Gastrocnemius medialis (tissue), 4 donors: ENCODE results near the gene EP400. TPM values are rescaled to one million over a fixed set of nuclear protein-coding genes. Genes with fewer than 3 reads are reported as not detected.

ENCODE experiments used
- ATAC-seq, 2 donors: fragments of 150-250 bp; one replicate each; pipeline ENCODE4 v1.9.1; 2016
- DNase-seq, 2 donors: peaks; one replicate each; pipeline ENCODE4 v3.0.0-alpha.2; 2019
- H3K27ac ChIP-seq, 4 donors: fragments of 200-600 bp; sonication (generic); 1 replicate in 1 of 4; 2 replicates in 3 of 4; pipeline ENCODE4 v1.5.1; 2016 to 2018; ENCODE audit warnings: mild to moderate bottlenecking in 2 of 4, moderate library complexity in 1 of 4
- H3K27me3 ChIP-seq, 3 donors: fragments of 200-600 bp; sonication (generic) in 2 of 3; 1 replicate in 1 of 3; 2 replicates in 2 of 3; pipeline versions ENCODE4 v1.5.1 to v1.6.0; 2016 to 2019; ENCODE audit warnings: mild to moderate bottlenecking in 1 of 3, moderate library complexity in 1 of 3
- H3K36me3 ChIP-seq, 2 donors: fragments of 200-600 bp; sonication (generic) in 1 of 2; one replicate each; pipeline ENCODE4 v1.5.1; 2017 to 2018
- H3K4me1 ChIP-seq, 2 donors: fragments of 200-600 bp; sonication (generic) in 1 of 2; one replicate each; pipeline ENCODE4 v1.5.1; 2016 to 2017; ENCODE audit warnings: mild to moderate bottlenecking in 2 of 2
- H3K4me3 ChIP-seq, 4 donors: fragments of 200-600 bp; sonication (generic) in 3 of 4; 1 replicate in 1 of 4; 2 replicates in 3 of 4; pipeline ENCODE4 v1.5.1; 2016 to 2019; ENCODE audit warnings: mild to moderate bottlenecking in 2 of 4
- H3K9me3 ChIP-seq, 3 donors: fragments of 200-600 bp; sonication (generic) in 2 of 3; 1 replicate in 1 of 3; 2 replicates in 2 of 3; pipeline ENCODE4 v1.5.1; 2016 to 2019
- POLR2A ChIP-seq, 2 donors: fragments of 450-650 bp; IDR thresholded peaks; one replicate each; pipeline ENCODE4 v1.6.1; 2017; ENCODE audit warnings: antibody characterized with exemption in 2 of 2, mild to moderate bottlenecking in 2 of 2, moderate library complexity in 2 of 2
- in situ Hi-C, 4 donors: fragments of 200-750 bp; cut with MboI; loops; one replicate each; pipeline versions ENCODE4 v1.15.0 to v1.8.0; 2017; ENCODE audit warnings: low sequenced_read_pairs in 4 of 4
- intact Hi-C: fragments of 100-400 bp; cut with DNase I; formaldehyde crosslinking; loops from one replicate; pipeline ENCODE4 v1.15.1; 2023; ENCODE audit warnings: low total_unique reads
- total RNA-seq, 4 donors: library from RNA; depleted of rRNA; stranded (reverse); fragments of >200 nt; gene quantifications; one replicate each; pipeline versions ENCODE4 v1.1.0 to v1.2.3, GENCODE V29; 2016
- TF ChIP-seq, protein P1 (sequence below), 5 experiments: fragments of 450-650 bp in 3 of 5; fragments of 200-600 bp in 2 of 5; sonication (generic) in 2 of 5; IDR thresholded peaks in 4 of 5; conservative IDR thresholded peaks in 1 of 5; 1 replicate in 4 of 5; 2 replicates in 1 of 5; pipeline ENCODE4 v1.5.1; 2016 to 2019; ENCODE audit warnings: antibody characterized with exemption in 5 of 5, mild to moderate bottlenecking in 3 of 5, moderate library complexity in 3 of 5

EP400 gene
- total RNA-seq, 4 donors from 2014 or later = 11.9 to 17.4 (median 15.0) TPM

DNA sequence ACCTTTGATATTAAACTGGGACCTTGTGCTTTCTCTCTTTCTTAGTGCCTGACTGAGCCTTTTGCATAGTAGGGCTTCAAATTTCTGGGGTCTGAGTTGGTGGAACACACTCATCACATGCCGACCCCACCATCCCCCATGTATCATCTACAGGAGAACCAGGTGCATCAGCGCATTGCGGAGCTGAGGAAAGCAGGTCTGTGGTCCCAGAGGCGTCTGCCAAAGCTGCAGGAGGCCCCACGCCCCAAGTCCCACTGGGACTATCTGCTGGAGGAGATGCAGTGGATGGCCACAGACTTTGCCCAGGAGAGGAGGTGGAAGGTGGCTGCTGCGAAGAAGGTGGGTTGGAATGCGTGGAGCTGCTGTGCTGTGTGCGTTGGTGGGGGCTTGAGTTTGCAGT, 37.8 kb downstream of the EP400 start:
- no peak for ATAC-seq
- Histone ChIP-seq H3K4me3 (no peak overlapping the region), H3K36me3 (peaks cover 0 to 76% of the 10 kb centered on the region in 2 donors), H3K27ac (no peak overlapping the region), H3K9me3 (no peaks in the 10 kb centered on the region), H3K4me1 (no peaks in the 10 kb centered on the region), H3K27me3 (no peaks in the 10 kb centered on the region)
- no peak for DNase-seq
- intact Hi-C loops = no loop called here
- in situ Hi-C loops = loop anchor here in 1 of 4 donors (25.0 kb wide), 1 partner anchor 875 kb away; no protein-coding TSS in a partner anchor
- no peak for TF ChIP-seq POLR2A (IDR thresholded peaks at IDR 0.05)
- TF ChIP-seq, protein P1, sequence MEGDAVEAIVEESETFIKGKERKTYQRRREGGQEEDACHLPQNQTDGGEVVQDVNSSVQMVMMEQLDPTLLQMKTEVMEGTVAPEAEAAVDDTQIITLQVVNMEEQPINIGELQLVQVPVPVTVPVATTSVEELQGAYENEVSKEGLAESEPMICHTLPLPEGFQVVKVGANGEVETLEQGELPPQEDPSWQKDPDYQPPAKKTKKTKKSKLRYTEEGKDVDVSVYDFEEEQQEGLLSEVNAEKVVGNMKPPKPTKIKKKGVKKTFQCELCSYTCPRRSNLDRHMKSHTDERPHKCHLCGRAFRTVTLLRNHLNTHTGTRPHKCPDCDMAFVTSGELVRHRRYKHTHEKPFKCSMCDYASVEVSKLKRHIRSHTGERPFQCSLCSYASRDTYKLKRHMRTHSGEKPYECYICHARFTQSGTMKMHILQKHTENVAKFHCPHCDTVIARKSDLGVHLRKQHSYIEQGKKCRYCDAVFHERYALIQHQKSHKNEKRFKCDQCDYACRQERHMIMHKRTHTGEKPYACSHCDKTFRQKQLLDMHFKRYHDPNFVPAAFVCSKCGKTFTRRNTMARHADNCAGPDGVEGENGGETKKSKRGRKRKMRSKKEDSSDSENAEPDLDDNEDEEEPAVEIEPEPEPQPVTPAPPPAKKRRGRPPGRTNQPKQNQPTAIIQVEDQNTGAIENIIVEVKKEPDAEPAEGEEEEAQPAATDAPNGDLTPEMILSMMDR (IDR thresholded peaks at IDR 0.05 in 4 of 5, conservative IDR thresholded peaks at IDR 0.05 in 1 of 5) = no peak

GRCh38 chr12:131988054-131988796, 38.5 kb downstream of the EP400 start:
- Histone ChIP-seq H3K4me3 (no peak overlapping the region), H3K36me3 (peaks cover 0 to 76% of the 10 kb centered on the region in 2 donors), H3K9me3 (no peaks in the 10 kb centered on the region), H3K27me3 (no peaks in the 10 kb centered on the region), H3K27ac (no peak overlapping the region), H3K4me1 (no peaks in the 10 kb centered on the region)
- in situ Hi-C loops = loop anchor here in 1 of 4 donors (25.0 kb wide), 1 partner anchor 876 kb away; no protein-coding TSS in a partner anchor
- intact Hi-C loops = no loop called here
- DNase-seq (no peak), ATAC-seq (no peak)
- no peak for TF ChIP-seq POLR2A (IDR thresholded peaks at IDR 0.05)
- TF ChIP-seq, protein P1 (IDR thresholded peaks at IDR 0.05 in 4 of 5, conservative IDR thresholded peaks at IDR 0.05 in 1 of 5) = no peak

DNA sequence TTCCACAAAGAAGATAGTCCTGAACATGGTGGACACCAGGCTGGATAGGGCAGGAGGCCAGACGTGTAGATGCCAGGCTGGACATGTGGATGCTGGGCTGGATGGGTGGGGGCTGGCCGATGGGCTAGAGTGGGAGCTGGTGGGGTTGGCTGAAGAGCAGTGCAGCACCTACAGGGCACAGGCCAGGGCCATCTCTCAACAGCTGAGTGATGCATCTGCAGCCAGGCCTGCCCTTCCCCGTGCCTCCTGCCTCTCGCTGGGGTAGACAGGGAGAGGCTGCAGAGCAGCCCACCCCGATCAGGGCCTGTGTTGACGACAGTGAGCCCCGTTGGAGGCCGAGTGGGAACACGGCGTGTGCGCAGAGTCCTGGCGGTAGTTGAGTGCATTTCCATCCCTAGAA, 39.3 kb downstream of the EP400 start:
- intact Hi-C loops (no loop called here), in situ Hi-C loops (loop anchor here in 1 of 4 donors (25.0 kb wide), 1 partner anchor 877 kb away; no protein-coding TSS in a partner anchor)
- TF ChIP-seq, protein P1 (IDR thresholded peaks at IDR 0.05 in 4 of 5, conservative IDR thresholded peaks at IDR 0.05 in 1 of 5) = no peak
- Histone ChIP-seq H3K9me3 (no peaks in the 10 kb centered on the region), H3K4me1 (no peaks in the 10 kb centered on the region), H3K4me3 (no peak overlapping the region), H3K27me3 (no peaks in the 10 kb centered on the region), H3K27ac (no peak overlapping the region), H3K36me3 (peaks cover 0 to 76% of the 10 kb centered on the region in 2 donors)
- ATAC-seq (no peak), DNase-seq (no peak)

GRCh38 chr12:131990066-131990979, 40.6 kb downstream of the EP400 start:
- Histone ChIP-seq H3K27me3 (no peaks in the 10 kb centered on the region), H3K36me3 (peaks cover 0 to 78% of the 10 kb centered on the region in 2 donors), H3K9me3 (no peaks in the 10 kb centered on the region), H3K27ac (no peak overlapping the region), H3K4me3 (no peak overlapping the region), H3K4me1 (no peaks in the 10 kb centered on the region)
- ATAC-seq = no peak
- DNase-seq = no peak
- intact Hi-C loops = no loop called here
- in situ Hi-C loops = loop anchor here in 1 of 4 donors (25.0 kb wide), 1 partner anchor 878 kb away; no protein-coding TSS in a partner anchor
- no peak for TF ChIP-seq POLR2A (IDR thresholded peaks at IDR 0.05)
- TF ChIP-seq, protein P1 (IDR thresholded peaks at IDR 0.05 in 4 of 5, conservative IDR thresholded peaks at IDR 0.05 in 1 of 5) = no peak
